Epithelial cell of esophagus (primary cell): ENCODE results near the gene CLBA1.

Source experiments
- DNase-seq: peaks from one replicate; pipeline ENCODE4 v3.0.0; 2010; ENCODE audit warnings: low read depth
- H3K4me3 ChIP-seq: 2 replicates; pipeline ENCODE4 v1.5.1; 2011; ENCODE audit warnings: mild to moderate bottlenecking, low read length, control low read depth
- TF ChIP-seq, protein P1 (sequence below): IDR thresholded peaks from 2 replicates; pipeline ENCODE4 v1.5.1; 2011; ENCODE audit warnings: low read depth, mild to moderate bottlenecking, low read length, control low read depth, inconsistent platforms; ENCODE audit not compliant: insufficient read depth; ENCODE audit errors: missing control alignments

CLBA1 gene

DNA sequence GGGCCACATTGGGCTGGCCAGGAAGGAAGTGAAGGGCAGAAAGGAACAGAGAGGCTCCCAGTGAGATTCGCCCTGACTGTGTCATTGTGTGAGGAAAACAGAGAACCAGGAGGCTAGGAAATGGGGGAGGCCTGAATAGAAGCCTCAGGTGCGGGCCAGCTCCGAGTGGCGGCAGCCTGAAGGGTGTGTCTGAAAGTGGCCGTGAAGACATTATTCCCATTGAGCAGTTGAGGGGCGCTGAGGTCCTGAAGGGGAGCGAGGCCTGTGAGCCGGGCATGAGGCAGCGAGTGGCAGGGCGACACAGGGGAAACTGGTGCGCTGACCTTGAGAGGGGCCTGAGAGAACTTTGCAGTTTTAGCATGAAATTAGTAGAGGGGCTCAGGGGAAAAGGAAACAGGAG, 6.9 kb downstream of the CLBA1 start:
- H3K4me3 ChIP-seq, result no peak overlapping the region
- TF ChIP-seq, protein P1, sequence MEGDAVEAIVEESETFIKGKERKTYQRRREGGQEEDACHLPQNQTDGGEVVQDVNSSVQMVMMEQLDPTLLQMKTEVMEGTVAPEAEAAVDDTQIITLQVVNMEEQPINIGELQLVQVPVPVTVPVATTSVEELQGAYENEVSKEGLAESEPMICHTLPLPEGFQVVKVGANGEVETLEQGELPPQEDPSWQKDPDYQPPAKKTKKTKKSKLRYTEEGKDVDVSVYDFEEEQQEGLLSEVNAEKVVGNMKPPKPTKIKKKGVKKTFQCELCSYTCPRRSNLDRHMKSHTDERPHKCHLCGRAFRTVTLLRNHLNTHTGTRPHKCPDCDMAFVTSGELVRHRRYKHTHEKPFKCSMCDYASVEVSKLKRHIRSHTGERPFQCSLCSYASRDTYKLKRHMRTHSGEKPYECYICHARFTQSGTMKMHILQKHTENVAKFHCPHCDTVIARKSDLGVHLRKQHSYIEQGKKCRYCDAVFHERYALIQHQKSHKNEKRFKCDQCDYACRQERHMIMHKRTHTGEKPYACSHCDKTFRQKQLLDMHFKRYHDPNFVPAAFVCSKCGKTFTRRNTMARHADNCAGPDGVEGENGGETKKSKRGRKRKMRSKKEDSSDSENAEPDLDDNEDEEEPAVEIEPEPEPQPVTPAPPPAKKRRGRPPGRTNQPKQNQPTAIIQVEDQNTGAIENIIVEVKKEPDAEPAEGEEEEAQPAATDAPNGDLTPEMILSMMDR, result no peak
- no peak for DNase-seq

DNA sequence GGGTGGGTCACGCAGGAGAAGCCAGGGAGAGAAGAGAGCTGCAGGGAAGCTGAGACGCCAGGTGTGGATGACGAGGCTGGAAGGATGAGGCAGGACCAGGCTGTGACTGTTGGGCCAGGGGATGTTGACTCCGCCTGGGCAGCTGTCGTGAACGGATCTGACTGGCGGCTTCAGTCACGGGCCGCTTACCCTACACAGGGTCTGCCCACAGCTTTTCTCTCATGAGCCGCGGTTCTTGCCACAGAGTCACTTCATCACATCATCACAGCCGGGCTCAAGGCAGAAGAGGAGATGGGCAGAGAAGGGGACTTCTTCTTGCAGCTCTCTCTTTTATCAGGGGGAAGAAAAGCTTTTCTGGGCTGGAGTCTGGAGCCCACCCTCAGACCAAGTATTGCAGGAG, 7.7 kb downstream of the CLBA1 start:
- DNase-seq, result no peak
- TF ChIP-seq, protein P1, result no peak
- no peak overlapping the region for H3K4me3 ChIP-seq

GRCh38 chr14:104993808-104994591, 8.4 kb downstream of the CLBA1 start:
- DNase-seq, result no peak
- TF ChIP-seq, protein P1, result no peak
- no peak overlapping the region for H3K4me3 ChIP-seq

GRCh38 chr14:104994978-104995377, 9.4 kb downstream of the CLBA1 start:
- TF ChIP-seq, protein P1, result no peak
- no peak overlapping the region for H3K4me3 ChIP-seq
- no peak for DNase-seq

DNA sequence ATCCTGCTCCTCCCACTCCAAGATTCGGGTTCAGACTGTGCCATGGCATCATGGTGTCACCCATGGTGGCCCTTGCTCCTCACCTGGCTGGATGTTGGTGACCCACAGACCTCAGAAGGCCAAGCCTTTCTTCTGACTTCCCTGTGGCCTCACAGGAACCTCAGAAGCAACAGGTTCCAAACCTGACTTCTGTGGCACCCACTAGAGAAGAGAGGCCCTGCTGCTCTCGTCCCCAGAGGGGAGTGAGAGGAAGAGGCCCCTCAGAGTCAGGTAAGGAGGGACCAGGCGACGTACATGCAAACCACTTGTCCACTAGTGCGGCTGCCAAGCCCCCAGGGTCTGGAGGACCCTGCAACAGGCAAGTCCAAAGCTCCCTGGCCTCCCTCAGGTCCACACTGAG, 10.4 kb downstream of the CLBA1 start:
- H3K4me3 ChIP-seq, result no peak overlapping the region
- TF ChIP-seq, protein P1, result no peak
- no peak for DNase-seq

- H3K4me3 ChIP-seq, result no peak overlapping the region
- no peak for DNase-seq
- TF ChIP-seq, protein P1, result no peak
These were observed 10.9 kb downstream of the CLBA1 start for GRCh38 chr14:104996483-104996882.

DNA sequence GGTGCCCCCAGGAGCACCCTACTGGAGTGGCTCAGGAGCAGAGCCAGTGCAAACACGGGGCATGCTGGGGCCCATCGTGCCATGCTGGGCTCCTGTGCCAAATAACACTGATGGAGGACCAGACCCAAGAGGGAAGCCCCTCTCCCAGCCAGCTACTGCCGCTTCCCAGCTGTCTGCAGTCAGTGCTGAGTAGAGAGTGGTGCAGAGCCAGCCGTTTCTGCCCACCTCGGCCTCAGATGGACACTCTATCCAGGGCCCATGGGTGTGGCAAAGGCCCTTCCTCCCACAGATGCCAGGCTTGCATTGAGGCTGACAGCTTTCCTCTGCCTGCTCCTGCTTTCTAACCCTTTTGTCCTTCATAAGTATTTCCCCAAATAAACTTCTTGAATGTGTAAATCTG, 13.2 kb downstream of the CLBA1 start:
- no peak for DNase-seq
- TF ChIP-seq, protein P1, result no peak
- H3K4me3 ChIP-seq, result no peak overlapping the region
